Measurements from ENCODE around the gene PKNOX2.

PKNOX2 gene

GRCh38 chr11:125312391-125312790 lies 147.8 kb downstream of the PKNOX2 start:
- no peak for DNase-seq (ENCODE audit: extremely low read depth, low read depth)
- TF ChIP-seq CTCF (IDR thresholded peaks at IDR 0.05; ENCODE audit: low read depth, low read length) = no peak

- no peak for DNase-seq (ENCODE audit: extremely low read depth, low read depth)
- no peak for TF ChIP-seq CTCF (IDR thresholded peaks at IDR 0.05; ENCODE audit: low read depth, low read length)
Observed at GRCh38 chr11:125312812-125313211, 148.3 kb downstream of the PKNOX2 start.

- no peak for TF ChIP-seq CTCF (IDR thresholded peaks at IDR 0.05; ENCODE audit: low read depth, low read length)
- DNase-seq (ENCODE audit: extremely low read depth, low read depth) = no peak
Observed at GRCh38 chr11:125313271-125314219, 149.0 kb downstream of the PKNOX2 start.

GRCh38 chr11:125314276-125315078 lies 149.9 kb downstream of the PKNOX2 start:
- TF ChIP-seq CTCF (IDR thresholded peaks at IDR 0.05; ENCODE audit: low read depth, low read length) = no peak
- no peak for DNase-seq (ENCODE audit: extremely low read depth, low read depth)

- TF ChIP-seq CTCF (IDR thresholded peaks at IDR 0.05; ENCODE audit: low read depth, low read length) = no peak
- DNase-seq (ENCODE audit: extremely low read depth, low read depth) = no peak
Observed at GRCh38 chr11:125315079-125315740, 150.7 kb downstream of the PKNOX2 start.

- TF ChIP-seq CTCF (IDR thresholded peaks at IDR 0.05; ENCODE audit: low read depth, low read length) = no peak
- no peak for DNase-seq (ENCODE audit: extremely low read depth, low read depth)
Observed at GRCh38 chr11:125317416-125317815, 152.9 kb downstream of the PKNOX2 start.
